Tibial nerve (tissue), 4 donors: ENCODE measurements around the gene ACTC1. TPM values are rescaled to one million over a fixed set of nuclear protein-coding genes. Genes with fewer than 3 reads are reported as not detected.

Experiments used
- DNase-seq, 2 donors: peaks; one replicate each; pipeline ENCODE4 v3.0.0-alpha.2; 2019; ENCODE audit warnings: low spot score in 2 of 2
- H3K27ac ChIP-seq, 4 donors: fragments of 200-600 bp; sonication (generic) in 3 of 4; one replicate each; pipeline ENCODE4 v1.5.1; 2017 to 2019; ENCODE audit warnings: mild to moderate bottlenecking in 1 of 4
- H3K27me3 ChIP-seq, 2 donors: fragments of 200-600 bp; sonication (generic) in 1 of 2; one replicate each; pipeline versions ENCODE4 v1.5.1 to v1.6.0; 2017 to 2019
- H3K36me3 ChIP-seq, 3 donors: fragments of 200-600 bp; sonication (generic); one replicate each; pipeline ENCODE4 v1.5.1; 2018 to 2019
- H3K4me1 ChIP-seq, 4 donors: fragments of 200-600 bp; sonication (generic) in 3 of 4; one replicate each; pipeline ENCODE4 v1.5.1; 2017 to 2019
- H3K4me3 ChIP-seq, 4 donors: fragments of 200-600 bp; sonication (generic) in 3 of 4; one replicate each; pipeline ENCODE4 v1.5.1; 2017 to 2019; ENCODE audit warnings: mild to moderate bottlenecking in 1 of 4, moderate library complexity in 1 of 4
- H3K9me3 ChIP-seq, 4 donors: fragments of 200-600 bp; sonication (generic) in 3 of 4; one replicate each; pipeline ENCODE4 v1.5.1; 2017 to 2019
- EP300 ChIP-seq, 2 donors: sonication (generic); formaldehyde crosslinking; IDR thresholded peaks; one replicate each; pipeline ENCODE4 v1.6.1; 2017; ENCODE audit warnings: antibody characterized with exemption in 2 of 2, mild to moderate bottlenecking in 1 of 2
- POLR2A ChIP-seq, 2 donors: fragments of 450-650 bp; IDR thresholded peaks; one replicate each; pipeline ENCODE4 v1.6.1; 2017; ENCODE audit warnings: antibody characterized with exemption in 2 of 2, mild to moderate bottlenecking in 2 of 2, moderate library complexity in 2 of 2
- WGBS, 2 donors: methylation state at CpG; one replicate each; pipeline ENCODE4 v1.1.5; 2018; 5-methylcytosine and 5-hydroxymethylcytosine counted together
- total RNA-seq, 4 donors: library from RNA; depleted of rRNA; stranded (reverse); fragments of >200 nt; gene quantifications; one replicate each; pipeline ENCODE4 v1.1.0, GENCODE V29; 2016
- TF ChIP-seq, protein P1 (sequence below), 5 experiments: fragments of 200-600 bp in 3 of 5; fragments of 450-650 bp in 2 of 5; sonication (generic) in 3 of 5; IDR thresholded peaks; one replicate each; pipeline ENCODE4 v1.5.1; 2016 to 2019; ENCODE audit warnings: antibody characterized with exemption in 5 of 5, mild to moderate bottlenecking in 3 of 5, moderate library complexity in 2 of 5

ACTC1 gene
- total RNA-seq, 4 donors from 2014 or later = 1.1 to 2.1 TPM; not detected in 2

DNA sequence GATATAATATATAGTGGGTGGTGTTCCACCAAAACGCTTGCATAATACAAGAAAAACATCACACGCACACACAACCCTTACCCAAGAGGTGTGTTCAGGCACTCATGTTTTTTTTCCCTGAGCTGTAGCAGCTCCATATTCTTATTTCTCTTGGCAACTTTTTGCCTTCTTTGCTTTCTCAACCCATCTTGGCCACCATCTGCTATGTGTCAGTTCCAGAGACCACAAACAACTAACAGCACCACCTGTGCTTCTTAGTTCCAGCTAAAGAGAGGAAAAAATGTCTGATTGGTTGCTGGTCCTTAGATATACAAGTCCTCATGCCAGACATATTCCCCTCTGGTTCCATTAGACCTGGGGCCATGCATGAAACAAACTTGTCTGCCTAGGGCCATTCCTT is 11.9 kb downstream of the ACTC1 start:
- TF ChIP-seq, protein P1, sequence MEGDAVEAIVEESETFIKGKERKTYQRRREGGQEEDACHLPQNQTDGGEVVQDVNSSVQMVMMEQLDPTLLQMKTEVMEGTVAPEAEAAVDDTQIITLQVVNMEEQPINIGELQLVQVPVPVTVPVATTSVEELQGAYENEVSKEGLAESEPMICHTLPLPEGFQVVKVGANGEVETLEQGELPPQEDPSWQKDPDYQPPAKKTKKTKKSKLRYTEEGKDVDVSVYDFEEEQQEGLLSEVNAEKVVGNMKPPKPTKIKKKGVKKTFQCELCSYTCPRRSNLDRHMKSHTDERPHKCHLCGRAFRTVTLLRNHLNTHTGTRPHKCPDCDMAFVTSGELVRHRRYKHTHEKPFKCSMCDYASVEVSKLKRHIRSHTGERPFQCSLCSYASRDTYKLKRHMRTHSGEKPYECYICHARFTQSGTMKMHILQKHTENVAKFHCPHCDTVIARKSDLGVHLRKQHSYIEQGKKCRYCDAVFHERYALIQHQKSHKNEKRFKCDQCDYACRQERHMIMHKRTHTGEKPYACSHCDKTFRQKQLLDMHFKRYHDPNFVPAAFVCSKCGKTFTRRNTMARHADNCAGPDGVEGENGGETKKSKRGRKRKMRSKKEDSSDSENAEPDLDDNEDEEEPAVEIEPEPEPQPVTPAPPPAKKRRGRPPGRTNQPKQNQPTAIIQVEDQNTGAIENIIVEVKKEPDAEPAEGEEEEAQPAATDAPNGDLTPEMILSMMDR (IDR thresholded peaks at IDR 0.05) = no peak
- TF ChIP-seq POLR2A (IDR thresholded peaks at IDR 0.05) (no peak), EP300 (IDR thresholded peaks at IDR 0.05) (no peak)
- H3K9me3 ChIP-seq = peaks cover 0 to 6% (median 0%) of the 10 kb centered on the region in 4 donors
- DNase-seq = no peak
- H3K27ac ChIP-seq = no peak overlapping the region
- H3K36me3 ChIP-seq = no peaks in the 10 kb centered on the region
- no peaks in the 10 kb centered on the region for H3K4me1 ChIP-seq
- 94 to 95% methylated on average over 2 of the region's 2 CpGs for WGBS, 2 donors
- no peaks in the 10 kb centered on the region for H3K27me3 ChIP-seq
- H3K4me3 ChIP-seq = no peak overlapping the region

DNA sequence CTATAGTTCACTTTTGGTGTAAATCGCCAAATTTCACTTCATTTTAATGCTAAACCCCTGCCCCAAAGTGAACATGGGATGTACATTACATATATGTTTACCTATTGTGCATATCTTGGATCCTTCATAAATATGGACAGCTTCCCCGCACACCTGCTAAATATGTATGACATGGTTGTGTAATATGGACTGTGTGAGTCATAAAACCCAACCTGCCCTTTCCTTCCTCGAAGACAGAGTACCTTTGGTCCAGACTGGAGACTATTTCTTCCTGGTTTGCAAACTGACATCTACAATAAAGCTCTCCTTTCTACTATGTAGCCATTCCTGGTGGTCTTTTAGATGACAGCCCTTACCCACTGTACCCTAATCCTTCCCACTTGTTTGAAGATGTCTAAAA is 12.4 kb downstream of the ACTC1 start:
- Histone ChIP-seq H3K27me3 (no peaks in the 10 kb centered on the region), H3K4me1 (no peaks in the 10 kb centered on the region), H3K27ac (no peak overlapping the region), H3K9me3 (peaks cover 0 to 6% (median 0%) of the 10 kb centered on the region in 4 donors), H3K36me3 (no peaks in the 10 kb centered on the region), H3K4me3 (no peak overlapping the region)
- WGBS, 2 donors = 73 to 89% methylated on average over 3 of the region's 3 CpGs
- no peak for DNase-seq
- TF ChIP-seq POLR2A (IDR thresholded peaks at IDR 0.05) (no peak), EP300 (IDR thresholded peaks at IDR 0.05) (no peak)
- TF ChIP-seq, protein P1 (IDR thresholded peaks at IDR 0.05) = no peak

DNA sequence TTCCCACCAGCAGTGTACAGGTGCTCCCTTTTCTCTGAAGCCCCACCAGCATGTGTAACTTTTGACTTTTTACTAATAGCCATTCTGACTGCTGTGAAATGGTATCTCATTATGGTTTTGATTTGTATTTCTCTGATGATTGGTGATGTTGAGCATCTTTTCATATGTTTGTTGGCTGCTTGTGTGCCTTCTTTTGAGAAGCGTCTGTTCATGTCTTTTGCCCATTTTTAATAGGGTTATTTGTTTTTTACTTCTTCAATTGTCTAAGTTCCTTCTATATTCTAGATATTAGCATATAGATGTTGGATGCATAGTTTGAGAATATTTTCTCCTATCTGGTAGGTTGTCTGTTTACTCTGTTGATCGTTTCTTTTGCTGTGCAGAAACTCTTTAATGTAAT is 14.6 kb downstream of the ACTC1 start:
- H3K27me3 ChIP-seq = no peaks in the 10 kb centered on the region

DNA sequence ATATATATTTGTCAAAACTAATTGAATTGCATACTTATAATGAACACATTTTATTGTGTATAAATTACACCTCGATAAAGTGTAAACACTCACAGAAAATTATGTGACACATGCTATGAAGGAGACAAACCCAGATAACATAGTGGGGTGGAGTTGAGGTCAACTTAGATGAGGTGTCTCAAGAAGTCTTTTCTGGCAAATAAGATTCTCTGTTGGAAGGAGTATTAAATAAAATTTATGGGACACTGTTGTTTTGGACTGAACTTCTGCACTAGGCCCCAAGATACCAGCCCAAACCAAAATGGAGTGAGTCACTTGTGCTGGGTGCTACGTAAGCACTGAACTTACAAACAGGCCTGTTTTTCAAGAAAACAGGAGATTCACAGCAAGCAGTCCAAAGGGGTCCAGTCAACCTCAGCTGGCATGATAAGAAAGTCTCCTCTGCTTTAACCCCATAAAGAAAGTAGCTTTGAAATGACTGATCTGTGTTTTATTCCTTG is 18.7 kb downstream of the ACTC1 start:
- no peaks in the 10 kb centered on the region for H3K36me3 ChIP-seq
- no peak overlapping the region for H3K4me3 ChIP-seq
- peaks cover 0 to 6% (median 0%) of the 10 kb centered on the region in 4 donors for H3K9me3 ChIP-seq
- WGBS, 2 donors = 86 to 89% methylated on average over 2 of the region's 2 CpGs
- no peak overlapping the region for H3K27ac ChIP-seq
- no peaks in the 10 kb centered on the region for H3K4me1 ChIP-seq
- DNase-seq = no peak
- no peaks in the 10 kb centered on the region for H3K27me3 ChIP-seq
- TF ChIP-seq, protein P1 (IDR thresholded peaks at IDR 0.05) = no peak
- TF ChIP-seq EP300 (IDR thresholded peaks at IDR 0.05) (no peak), POLR2A (IDR thresholded peaks at IDR 0.05) (no peak)

More for the DNA sequence above, 14.6 kb downstream of the ACTC1 start:
- no peak overlapping the region for H3K4me3 ChIP-seq
- H3K27ac ChIP-seq = no peak overlapping the region
- TF ChIP-seq EP300 (IDR thresholded peaks at IDR 0.05) (no peak), POLR2A (IDR thresholded peaks at IDR 0.05) (no peak)
- TF ChIP-seq, protein P1 (IDR thresholded peaks at IDR 0.05) = no peak
- H3K9me3 ChIP-seq = peaks cover 0 to 6% (median 0%) of the 10 kb centered on the region in 4 donors
- DNase-seq = no peak
- H3K4me1 ChIP-seq = no peaks in the 10 kb centered on the region
- H3K36me3 ChIP-seq = no peaks in the 10 kb centered on the region
- 78 to 81% methylated on average over 2 of the region's 2 CpGs for WGBS, 2 donors

DNA sequence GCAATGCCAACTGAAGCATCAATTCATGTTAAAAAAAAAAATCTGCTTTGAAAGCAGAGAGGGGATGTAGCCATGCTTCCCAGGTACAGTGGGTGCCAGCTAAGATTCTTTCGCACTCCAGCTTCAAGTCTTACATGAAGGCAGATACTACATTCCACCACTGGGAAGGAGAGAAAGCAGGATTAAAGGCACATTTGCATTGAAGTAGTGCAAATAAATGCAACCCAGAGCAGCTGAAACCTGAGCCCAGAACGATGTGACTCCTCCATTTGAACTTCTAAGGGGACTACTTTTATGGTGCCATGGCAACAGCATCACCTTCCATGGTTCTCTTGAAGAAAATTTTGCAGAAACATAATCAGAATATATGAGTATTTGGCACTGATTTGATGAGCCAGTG is 21.4 kb downstream of the ACTC1 start:
- Histone ChIP-seq H3K27me3 (no peaks in the 10 kb centered on the region), H3K4me3 (no peak overlapping the region), H3K9me3 (no peaks in the 10 kb centered on the region), H3K36me3 (no peaks in the 10 kb centered on the region), H3K27ac (no peak overlapping the region), H3K4me1 (no peaks in the 10 kb centered on the region)
- 37 to 50% methylated on average over 2 of the region's 2 CpGs for WGBS, 2 donors
- DNase-seq = no peak
- TF ChIP-seq, protein P1 (IDR thresholded peaks at IDR 0.05) = no peak
- TF ChIP-seq EP300 (IDR thresholded peaks at IDR 0.05) (no peak), POLR2A (IDR thresholded peaks at IDR 0.05) (no peak)
